SK-N-SH treated with all-trans-retinoic acid at 6 μM for 48 hours (cell line): ENCODE measurements around the gene CHRD.

Experiments used
- ATAC-seq: fragments of 200-7000 bp; cut with Tn5 transposase; 3 replicates; pipeline ENCODE4 v1.9.1; 2020; ENCODE audit warnings: mild to moderate bottlenecking, moderate library complexity
- ARNTL ChIP-seq: fragments of 450-650 bp; formaldehyde crosslinking; IDR thresholded peaks from 2 replicates; pipeline ENCODE4 v1.5.0; 2020; ENCODE audit warnings: low read depth, mild to moderate bottlenecking, moderate library complexity, borderline replicate concordance
- BACH2 ChIP-seq: fragments of 250-450 bp; sonication (Bioruptor Pico); IDR thresholded peaks from 2 replicates; pipeline ENCODE4 v1.9.0; 2021; ENCODE audit warnings: mild to moderate bottlenecking, borderline replicate concordance
- CSDC2 ChIP-seq: fragments of 250-450 bp; sonication (Bioruptor Pico); IDR thresholded peaks from 2 replicates; pipeline ENCODE4 v1.5.0; 2020; ENCODE audit warnings: mild to moderate bottlenecking, moderate library complexity
- ESRRG ChIP-seq: fragments of 250-450 bp; sonication (Bioruptor Pico); IDR thresholded peaks from 2 replicates; pipeline ENCODE4 v1.6.1; 2021; ENCODE audit warnings: mild to moderate bottlenecking
- GLIS3 ChIP-seq: fragments of 250-450 bp; sonication (Bioruptor Pico); IDR thresholded peaks from 2 replicates; pipeline ENCODE4 v1.5.0; 2020; ENCODE audit warnings: mild to moderate bottlenecking, moderate library complexity
- ISL1 ChIP-seq: fragments of 250-450 bp; sonication (Bioruptor Pico); IDR thresholded peaks from 2 replicates; pipeline ENCODE4 v2.1.2; 2022; ENCODE audit warnings: mild to moderate bottlenecking, moderate library complexity
- OSR1 ChIP-seq: fragments of 250-450 bp; sonication (Bioruptor Pico); IDR thresholded peaks from 2 replicates; pipeline ENCODE4 v1.8.0; 2022; ENCODE audit warnings: moderate library complexity, mild to moderate bottlenecking, inconsistent platforms
- PPARA ChIP-seq: fragments of 250-450 bp; sonication (Bioruptor Pico); IDR thresholded peaks from 2 replicates; pipeline ENCODE4 v1.5.0; 2020; ENCODE audit warnings: mild to moderate bottlenecking, borderline replicate concordance
- RARB ChIP-seq: fragments of 250-450 bp; sonication (Bioruptor Pico); IDR thresholded peaks from 2 replicates; pipeline ENCODE4 v1.8.0; 2021; ENCODE audit warnings: mild to moderate bottlenecking, moderate library complexity
- TOX ChIP-seq: fragments of 250-450 bp; sonication (Bioruptor Pico); IDR thresholded peaks from 2 replicates; pipeline ENCODE4 v1.8.0; 2021; ENCODE audit warnings: mild to moderate bottlenecking, moderate library complexity, borderline replicate concordance
- ZC3H10 ChIP-seq: fragments of 250-450 bp; sonication (Bioruptor Pico); IDR thresholded peaks from 2 replicates; pipeline ENCODE4 v1.5.1; 2021; ENCODE audit warnings: mild to moderate bottlenecking, moderate library complexity
- ZFP3 ChIP-seq: fragments of 250-450 bp; sonication (Bioruptor Pico); IDR thresholded peaks from 2 replicates; pipeline ENCODE4 v1.5.0; 2020; ENCODE audit warnings: mild to moderate bottlenecking, moderate library complexity
- ZFP30 ChIP-seq: fragments of 450-650 bp; formaldehyde crosslinking; IDR thresholded peaks from 2 replicates; pipeline ENCODE4 v1.5.0; 2022; ENCODE audit warnings: mild to moderate bottlenecking, moderate library complexity
- ZNF565 ChIP-seq: fragments of 450-650 bp; formaldehyde crosslinking; conservative IDR thresholded peaks from 2 replicates; pipeline ENCODE4 v1.5.0; 2020; ENCODE audit warnings: low read depth, mild to moderate bottlenecking, moderate library complexity
- ZNF8 ChIP-seq: fragments of 450-650 bp; formaldehyde crosslinking; IDR thresholded peaks from 2 replicates; pipeline ENCODE4 v1.5.0; 2020; ENCODE audit warnings: mild to moderate bottlenecking, moderate library complexity
- TF ChIP-seq, protein P1 (sequence below): fragments of 250-450 bp; sonication (Bioruptor Pico); IDR thresholded peaks from 2 replicates; pipeline ENCODE4 v1.5.0; 2020; ENCODE audit warnings: mild to moderate bottlenecking, moderate library complexity
- TF ChIP-seq, protein P2 (sequence below): fragments of 250-450 bp; sonication (Bioruptor Pico); IDR thresholded peaks from 2 replicates; pipeline ENCODE4 v1.5.1; 2020; ENCODE audit warnings: low read depth, mild to moderate bottlenecking, moderate library complexity
- TF ChIP-seq, protein P3 (sequence below): fragments of 250-450 bp; sonication (Bioruptor Pico); IDR thresholded peaks from 2 replicates; pipeline ENCODE4 v1.5.1; 2021; ENCODE audit warnings: mild to moderate bottlenecking, moderate library complexity
- TF ChIP-seq, protein P4 (sequence below): fragments of 250-450 bp; sonication (Bioruptor Pico); IDR thresholded peaks from 2 replicates; pipeline ENCODE4 v1.8.0; 2021; ENCODE audit warnings: low read depth, mild to moderate bottlenecking, moderate library complexity, borderline replicate concordance
- TF ChIP-seq, protein P5 (sequence below): fragments of 250-450 bp; sonication (Bioruptor Pico); IDR thresholded peaks from 2 replicates; pipeline ENCODE4 v1.8.0; 2020; ENCODE audit warnings: mild to moderate bottlenecking, moderate library complexity, borderline replicate concordance

Gene CHRD

DNA sequence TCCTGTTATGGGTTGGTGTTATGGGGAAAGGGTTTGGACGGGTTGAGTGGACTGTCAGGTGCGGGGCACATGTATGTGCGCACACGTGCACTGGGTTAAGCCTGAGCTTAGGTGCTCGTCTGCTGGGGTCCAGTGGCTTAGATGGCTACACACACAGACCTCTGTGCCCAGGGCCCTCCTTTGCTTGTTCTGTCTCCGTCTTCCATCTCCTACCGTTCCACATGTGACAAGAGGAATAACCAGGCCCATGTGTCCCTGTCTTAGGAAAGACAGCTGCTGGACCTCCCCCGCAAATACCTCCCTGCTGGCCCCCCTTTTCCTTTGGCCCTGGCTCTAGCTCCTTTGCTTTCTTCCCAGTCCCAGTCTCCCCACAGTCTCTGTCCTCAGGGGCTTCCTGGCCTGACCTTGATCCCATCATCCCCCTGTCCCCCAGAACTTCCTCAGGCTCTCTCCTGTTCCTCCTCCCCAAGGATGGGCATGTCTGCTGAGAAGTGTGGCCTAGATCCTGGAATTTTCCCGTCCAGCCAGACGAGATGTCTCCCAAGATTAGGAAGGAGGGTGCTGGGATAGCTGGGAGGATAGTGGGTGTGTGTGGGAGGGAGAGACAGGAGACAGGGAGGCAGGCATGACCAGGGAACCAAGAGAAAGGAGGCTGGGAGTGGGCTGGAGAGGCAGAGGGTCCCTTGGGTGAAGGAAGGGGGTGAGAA, 1.1 kb upstream of the CHRD start:
- ATAC-seq: no peak
- TF ChIP-seq, protein P1, sequence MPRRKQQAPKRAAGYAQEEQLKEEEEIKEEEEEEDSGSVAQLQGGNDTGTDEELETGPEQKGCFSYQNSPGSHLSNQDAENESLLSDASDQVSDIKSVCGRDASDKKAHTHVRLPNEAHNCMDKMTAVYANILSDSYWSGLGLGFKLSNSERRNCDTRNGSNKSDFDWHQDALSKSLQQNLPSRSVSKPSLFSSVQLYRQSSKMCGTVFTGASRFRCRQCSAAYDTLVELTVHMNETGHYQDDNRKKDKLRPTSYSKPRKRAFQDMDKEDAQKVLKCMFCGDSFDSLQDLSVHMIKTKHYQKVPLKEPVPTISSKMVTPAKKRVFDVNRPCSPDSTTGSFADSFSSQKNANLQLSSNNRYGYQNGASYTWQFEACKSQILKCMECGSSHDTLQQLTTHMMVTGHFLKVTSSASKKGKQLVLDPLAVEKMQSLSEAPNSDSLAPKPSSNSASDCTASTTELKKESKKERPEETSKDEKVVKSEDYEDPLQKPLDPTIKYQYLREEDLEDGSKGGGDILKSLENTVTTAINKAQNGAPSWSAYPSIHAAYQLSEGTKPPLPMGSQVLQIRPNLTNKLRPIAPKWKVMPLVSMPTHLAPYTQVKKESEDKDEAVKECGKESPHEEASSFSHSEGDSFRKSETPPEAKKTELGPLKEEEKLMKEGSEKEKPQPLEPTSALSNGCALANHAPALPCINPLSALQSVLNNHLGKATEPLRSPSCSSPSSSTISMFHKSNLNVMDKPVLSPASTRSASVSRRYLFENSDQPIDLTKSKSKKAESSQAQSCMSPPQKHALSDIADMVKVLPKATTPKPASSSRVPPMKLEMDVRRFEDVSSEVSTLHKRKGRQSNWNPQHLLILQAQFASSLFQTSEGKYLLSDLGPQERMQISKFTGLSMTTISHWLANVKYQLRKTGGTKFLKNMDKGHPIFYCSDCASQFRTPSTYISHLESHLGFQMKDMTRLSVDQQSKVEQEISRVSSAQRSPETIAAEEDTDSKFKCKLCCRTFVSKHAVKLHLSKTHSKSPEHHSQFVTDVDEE (CRISPR knock-in tag): no peak
- TF ChIP-seq ZNF565 (CRISPR knock-in tag) (no peak), ZFP3 (CRISPR knock-in tag) (no peak), BACH2 (CRISPR knock-in tag) (no peak), ZFP30 (no peak)

DNA sequence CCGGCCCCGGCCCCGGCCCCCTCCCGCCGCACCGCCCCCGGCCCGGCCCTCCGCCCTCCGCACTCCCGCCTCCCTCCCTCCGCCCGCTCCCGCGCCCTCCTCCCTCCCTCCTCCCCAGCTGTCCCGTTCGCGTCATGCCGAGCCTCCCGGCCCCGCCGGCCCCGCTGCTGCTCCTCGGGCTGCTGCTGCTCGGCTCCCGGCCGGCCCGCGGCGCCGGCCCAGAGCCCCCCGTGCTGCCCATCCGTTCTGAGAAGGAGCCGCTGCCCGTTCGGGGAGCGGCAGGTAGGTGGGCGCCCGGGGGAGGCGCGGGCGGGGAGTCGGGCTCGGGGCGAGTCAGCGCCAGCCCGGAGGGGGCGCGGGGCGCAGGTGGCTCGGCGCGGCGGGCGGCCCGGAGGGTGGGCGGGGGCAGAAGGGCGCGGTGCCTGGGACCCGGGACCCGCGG, 352 bp downstream of the CHRD start:
- TF ChIP-seq ZC3H10 (CRISPR knock-in tag) (no peak), ISL1 (no peak), TOX (CRISPR knock-in tag) (no peak), ARNTL (CRISPR knock-in tag) (no peak), OSR1 (CRISPR knock-in tag) (no peak), ZNF8 (no peak), PPARA (CRISPR knock-in tag) (no peak), RARB (no peak), ZFP30 (no peak), CSDC2 (CRISPR knock-in tag) (no peak), GLIS3 (CRISPR knock-in tag) (no peak), ZFP3 (CRISPR knock-in tag) (no peak), ESRRG (CRISPR knock-in tag) (no peak)
- TF ChIP-seq, protein P2, sequence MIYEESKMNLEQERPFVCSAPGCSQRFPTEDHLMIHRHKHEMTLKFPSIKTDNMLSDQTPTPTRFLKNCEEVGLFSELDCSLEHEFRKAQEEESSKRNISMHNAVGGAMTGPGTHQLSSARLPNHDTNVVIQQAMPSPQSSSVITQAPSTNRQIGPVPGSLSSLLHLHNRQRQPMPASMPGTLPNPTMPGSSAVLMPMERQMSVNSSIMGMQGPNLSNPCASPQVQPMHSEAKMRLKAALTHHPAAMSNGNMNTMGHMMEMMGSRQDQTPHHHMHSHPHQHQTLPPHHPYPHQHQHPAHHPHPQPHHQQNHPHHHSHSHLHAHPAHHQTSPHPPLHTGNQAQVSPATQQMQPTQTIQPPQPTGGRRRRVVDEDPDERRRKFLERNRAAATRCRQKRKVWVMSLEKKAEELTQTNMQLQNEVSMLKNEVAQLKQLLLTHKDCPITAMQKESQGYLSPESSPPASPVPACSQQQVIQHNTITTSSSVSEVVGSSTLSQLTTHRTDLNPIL (CRISPR knock-in tag): no peak
- TF ChIP-seq, protein P3, sequence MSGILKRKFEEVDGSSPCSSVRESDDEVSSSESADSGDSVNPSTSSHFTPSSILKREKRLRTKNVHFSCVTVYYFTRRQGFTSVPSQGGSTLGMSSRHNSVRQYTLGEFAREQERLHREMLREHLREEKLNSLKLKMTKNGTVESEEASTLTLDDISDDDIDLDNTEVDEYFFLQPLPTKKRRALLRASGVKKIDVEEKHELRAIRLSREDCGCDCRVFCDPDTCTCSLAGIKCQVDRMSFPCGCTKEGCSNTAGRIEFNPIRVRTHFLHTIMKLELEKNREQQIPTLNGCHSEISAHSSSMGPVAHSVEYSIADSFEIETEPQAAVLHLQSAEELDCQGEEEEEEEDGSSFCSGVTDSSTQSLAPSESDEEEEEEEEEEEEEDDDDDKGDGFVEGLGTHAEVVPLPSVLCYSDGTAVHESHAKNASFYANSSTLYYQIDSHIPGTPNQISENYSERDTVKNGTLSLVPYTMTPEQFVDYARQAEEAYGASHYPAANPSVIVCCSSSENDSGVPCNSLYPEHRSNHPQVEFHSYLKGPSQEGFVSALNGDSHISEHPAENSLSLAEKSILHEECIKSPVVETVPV (CRISPR knock-in tag): no peak
- TF ChIP-seq, protein P4, sequence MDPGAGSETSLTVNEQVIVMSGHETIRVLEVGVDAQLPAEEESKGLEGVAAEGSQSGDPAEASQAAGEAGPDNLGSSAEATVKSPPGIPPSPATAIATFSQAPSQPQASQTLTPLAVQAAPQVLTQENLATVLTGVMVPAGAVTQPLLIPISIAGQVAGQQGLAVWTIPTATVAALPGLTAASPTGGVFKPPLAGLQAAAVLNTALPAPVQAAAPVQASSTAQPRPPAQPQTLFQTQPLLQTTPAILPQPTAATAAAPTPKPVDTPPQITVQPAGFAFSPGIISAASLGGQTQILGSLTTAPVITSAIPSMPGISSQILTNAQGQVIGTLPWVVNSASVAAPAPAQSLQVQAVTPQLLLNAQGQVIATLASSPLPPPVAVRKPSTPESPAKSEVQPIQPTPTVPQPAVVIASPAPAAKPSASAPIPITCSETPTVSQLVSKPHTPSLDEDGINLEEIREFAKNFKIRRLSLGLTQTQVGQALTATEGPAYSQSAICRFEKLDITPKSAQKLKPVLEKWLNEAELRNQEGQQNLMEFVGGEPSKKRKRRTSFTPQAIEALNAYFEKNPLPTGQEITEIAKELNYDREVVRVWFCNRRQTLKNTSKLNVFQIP: no peak
- TF ChIP-seq, protein P1 (CRISPR knock-in tag): no peak
- TF ChIP-seq, protein P5, sequence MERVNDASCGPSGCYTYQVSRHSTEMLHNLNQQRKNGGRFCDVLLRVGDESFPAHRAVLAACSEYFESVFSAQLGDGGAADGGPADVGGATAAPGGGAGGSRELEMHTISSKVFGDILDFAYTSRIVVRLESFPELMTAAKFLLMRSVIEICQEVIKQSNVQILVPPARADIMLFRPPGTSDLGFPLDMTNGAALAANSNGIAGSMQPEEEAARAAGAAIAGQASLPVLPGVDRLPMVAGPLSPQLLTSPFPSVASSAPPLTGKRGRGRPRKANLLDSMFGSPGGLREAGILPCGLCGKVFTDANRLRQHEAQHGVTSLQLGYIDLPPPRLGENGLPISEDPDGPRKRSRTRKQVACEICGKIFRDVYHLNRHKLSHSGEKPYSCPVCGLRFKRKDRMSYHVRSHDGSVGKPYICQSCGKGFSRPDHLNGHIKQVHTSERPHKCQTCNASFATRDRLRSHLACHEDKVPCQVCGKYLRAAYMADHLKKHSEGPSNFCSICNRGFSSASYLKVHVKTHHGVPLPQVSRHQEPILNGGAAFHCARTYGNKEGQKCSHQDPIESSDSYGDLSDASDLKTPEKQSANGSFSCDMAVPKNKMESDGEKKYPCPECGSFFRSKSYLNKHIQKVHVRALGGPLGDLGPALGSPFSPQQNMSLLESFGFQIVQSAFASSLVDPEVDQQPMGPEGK (CRISPR knock-in tag): no peak
- ATAC-seq: peak; percentile 17; the same call in 1 of the 3 replicates
